Stimulated activated CD4-positive, alpha-beta T cell treated with anti-CD3 and anti-CD28 coated beads, Interleukin-2, amount 100 ng/mL, for 4 hours (primary cell): ENCODE measurements around the gene MEIOSIN.
"Not testable (repeated sequence)": the region's sequence is repeated elsewhere in the genome, so short reads cannot be mapped to it uniquely, and the experiment has no call there.

ENCODE experiments used
- DNase-seq: peaks from one replicate; pipeline ENCODE4 v3.0.0-alpha.2; 2020; ENCODE audit warnings: low read depth

MEIOSIN gene

GRCh38 chr19:45720065-45720464, 13.2 kb upstream of the MEIOSIN start:
- not testable (repeated sequence) for DNase-seq

GRCh38 chr19:45728683-45729082, 4.6 kb upstream of the MEIOSIN start:
- DNase-seq = not testable (repeated sequence)

GRCh38 chr19:45729800-45730290, 3.4 kb upstream of the MEIOSIN start:
- DNase-seq = no peak

- DNase-seq = peak; percentile 89
These were observed 2.6 kb upstream of the MEIOSIN start, which contains the start of gene FBXO46 for GRCh38 chr19:45730368-45731288. FBXO46 (minus strand) TSS chr19:45730896; CDS start chr19:45713495, 17,401 bp downstream.

GRCh38 chr19:45739498-45740439, 6.5 kb downstream of the MEIOSIN start:
- DNase-seq = no peak

GRCh38 chr19:45742969-45743368, 9.7 kb downstream of the MEIOSIN start:
- no peak for DNase-seq

- no peak for DNase-seq
These were observed 12.4 kb downstream of the MEIOSIN start for GRCh38 chr19:45745606-45746005.

- DNase-seq = no peak
These were observed 13.6 kb downstream of the MEIOSIN start for GRCh38 chr19:45746866-45747265.

- no peak for DNase-seq
These were observed 14.3 kb downstream of the MEIOSIN start for GRCh38 chr19:45747513-45747912.

- DNase-seq = not testable (repeated sequence)
These were observed 18.2 kb downstream of the MEIOSIN start for GRCh38 chr19:45751483-45751882.

GRCh38 chr19:45752639-45753038, 19.4 kb downstream of the MEIOSIN start:
- no peak for DNase-seq

- DNase-seq = no peak
These were observed 20.3 kb downstream of the MEIOSIN start for GRCh38 chr19:45753548-45753947.

GRCh38 chr19:45754323-45754722, 21.1 kb downstream of the MEIOSIN start:
- DNase-seq = no peak

GRCh38 chr19:45757695-45758094, 24.5 kb downstream of the MEIOSIN start:
- DNase-seq = no peak

- DNase-seq = no peak
These were observed 25.7 kb downstream of the MEIOSIN start for GRCh38 chr19:45758921-45759320.

GRCh38 chr19:45761714-45762113, 28.5 kb downstream of the MEIOSIN start:
- no peak for DNase-seq

GRCh38 chr19:45762870-45763631, 29.8 kb downstream of the MEIOSIN start:
- no peak for DNase-seq

GRCh38 chr19:45763691-45764294, 30.6 kb downstream of the MEIOSIN start:
- no peak for DNase-seq

GRCh38 chr19:45764475-45764874, 31.2 kb downstream of the MEIOSIN start:
- DNase-seq = no peak

- DNase-seq = no peak
These were observed 31.9 kb downstream of the MEIOSIN start for GRCh38 chr19:45764945-45765701.
